BE2C (cell line): ENCODE results near the gene BCL2L1.

Experiments
- DNase-seq: peaks from one replicate; pipeline ENCODE4 v3.0.0-alpha.2; 2020
- H3K27me3 ChIP-seq: fragments of 250-450 bp; sonication (Bioruptor Pico); 2 replicates; pipeline ENCODE4 v1.5.1; 2020; ENCODE audit warnings: mild to moderate bottlenecking
- H3K36me3 ChIP-seq: fragments of 250-450 bp; sonication (Bioruptor Pico); 2 replicates; pipeline ENCODE4 v1.5.1; 2020; ENCODE audit warnings: mild to moderate bottlenecking
- H3K4me1 ChIP-seq: fragments of 250-450 bp; sonication (Bioruptor Pico); 2 replicates; pipeline ENCODE4 v1.5.1; 2020
- H3K4me3 ChIP-seq: 2 replicates; pipeline ENCODE4 v1.5.1; 2011; ENCODE audit warnings: low read depth, low read length
- H3K9me3 ChIP-seq: fragments of 250-450 bp; sonication (Bioruptor Pico); 2 replicates; pipeline ENCODE4 v1.5.1; 2020
- CTCF ChIP-seq: IDR thresholded peaks from 2 replicates; pipeline ENCODE4 v1.5.1; 2012; ENCODE audit warnings: mild to moderate bottlenecking, low read depth, low read length

Gene BCL2L1

GRCh38 chr20:31675828-31676608, 46.6 kb downstream of the BCL2L1 start:
- H3K27me3 ChIP-seq = no peaks in the 10 kb centered on the region
- peaks cover 15% of the 10 kb centered on the region for H3K4me1 ChIP-seq
- no peak for TF ChIP-seq CTCF
- H3K36me3 ChIP-seq = peaks cover 7% of the 10 kb centered on the region
- no peak for DNase-seq
- no peak overlapping the region for H3K4me3 ChIP-seq
- no peaks in the 10 kb centered on the region for H3K9me3 ChIP-seq

- H3K4me3 ChIP-seq = no peak overlapping the region
- no peaks in the 10 kb centered on the region for H3K9me3 ChIP-seq
- peak; percentile 55 for DNase-seq
- no peaks in the 10 kb centered on the region for H3K27me3 ChIP-seq
- peaks cover 17% of the 10 kb centered on the region for H3K4me1 ChIP-seq
- no peak for TF ChIP-seq CTCF
- peaks cover 3% of the 10 kb centered on the region; the same call in 1 of the 2 replicates for H3K36me3 ChIP-seq
Measured at GRCh38 chr20:31674895-31675827, 47.5 kb downstream of the BCL2L1 start.

- no peak for DNase-seq
- Histone ChIP-seq H3K4me3 (no peak overlapping the region), H3K4me1 (peaks cover 17% of the 10 kb centered on the region), H3K27me3 (no peaks in the 10 kb centered on the region), H3K9me3 (no peaks in the 10 kb centered on the region), H3K36me3 (peaks cover under 1% of the 10 kb centered on the region; the same call in 1 of the 2 replicates)
- no peak for TF ChIP-seq CTCF
Measured at GRCh38 chr20:31673943-31674463, 48.7 kb downstream of the BCL2L1 start.

- no peaks in the 10 kb centered on the region for H3K9me3 ChIP-seq
- H3K27me3 ChIP-seq = no peaks in the 10 kb centered on the region
- peaks cover 17% of the 10 kb centered on the region for H3K4me1 ChIP-seq
- H3K4me3 ChIP-seq = no peak overlapping the region
- no peak for TF ChIP-seq CTCF
- H3K36me3 ChIP-seq = no peaks in the 10 kb centered on the region
- DNase-seq = no peak
Measured at GRCh38 chr20:31673435-31673834, 49.2 kb downstream of the BCL2L1 start.

GRCh38 chr20:31671324-31671723, 51.3 kb downstream of the BCL2L1 start:
- Histone ChIP-seq H3K27me3 (no peaks in the 10 kb centered on the region), H3K36me3 (no peaks in the 10 kb centered on the region), H3K9me3 (no peaks in the 10 kb centered on the region), H3K4me1 (peaks cover 17% of the 10 kb centered on the region), H3K4me3 (no peak overlapping the region)
- DNase-seq = no peak
- no peak for TF ChIP-seq CTCF
